ENCODE results near the gene RRH. TPM values are rescaled to one million over a fixed set of nuclear protein-coding genes. Genes with fewer than 3 reads are reported as not detected.

Gene RRH
- total and polyA plus RNA-seq, 4 donors, result 0.05 to 0.08 (median 0.05) TPM; not detected in 1

- TF ChIP-seq ZBTB33 (IDR thresholded peaks at IDR 0.05) (peak; percentile 71), NR2F2 (IDR thresholded peaks at IDR 0.05) (no peak), SP1 (IDR thresholded peaks at IDR 0.05) (peak; percentile 69)
Measured at GRCh38 chr4:109801895-109802319, 25.9 kb upstream of the RRH start, which contains the start of gene CFI (continued).

- H3K9ac ChIP-seq (ENCODE audit: low read depth in 1 of 2, low read length in 2 of 2), result no peak overlapping the region
- no peak overlapping the region for H3K27ac ChIP-seq (ENCODE audit: low read depth in 1 of 2, low read length in 2 of 2)
- 19% methylated on average over 4 of the region's 4 CpGs for WGBS
- H3K36me3 ChIP-seq (ENCODE audit: control insufficient read depth in 4 of 4, insufficient read depth in 3 of 4, low read depth in 1 of 4, low read length in 3 of 4), result no peaks in the 10 kb centered on the region
- H3K4me1 ChIP-seq (ENCODE audit: control insufficient read depth in 4 of 4, insufficient read depth in 4 of 4, low read length in 3 of 4), result peaks cover 2 to 16% (median 12%) of the 10 kb centered on the region in 4 donors
- TF ChIP-seq HNF4G (IDR thresholded peaks at IDR 0.05) (no peak), ATF3 (IDR thresholded peaks at IDR 0.05) (no peak), REST (IDR thresholded peaks at IDR 0.05) (no peak), CTCF (IDR thresholded peaks at IDR 0.05; ENCODE audit: low read depth, low read length, missing input control) (peak; percentile 65), RAD21 (IDR thresholded peaks at IDR 0.05) (peak; percentile 88 to 91), ZBTB33 (IDR thresholded peaks at IDR 0.05) (no peak), RXRA (IDR thresholded peaks at IDR 0.05) (no peak), JUND (IDR thresholded peaks at IDR 0.05) (no peak)
- no peak for DNase-seq (ENCODE audit: low spot score)
- H3K4me3 ChIP-seq (ENCODE audit: low read depth in 1 of 3, low read length in 3 of 3), result no peak overlapping the region
- no peaks in the 10 kb centered on the region for H3K27me3 ChIP-seq (ENCODE audit: control insufficient read depth in 4 of 4, insufficient read depth in 4 of 4, low read length in 3 of 4)
- no peaks in the 10 kb centered on the region for H3K9me3 ChIP-seq (ENCODE audit: control insufficient read depth in 4 of 4, low read length in 3 of 4)
Measured at GRCh38 chr4:109803924-109804571, 23.7 kb upstream of the RRH start.

Data from liver (tissue), 9 donors.